K562 (cell line): Measurements from ENCODE around the gene DTNA. TPM values are rescaled to one million over a fixed set of nuclear protein-coding genes. Genes with fewer than 3 reads are reported as not detected.
"Not testable (repeated sequence)": the region's sequence is repeated elsewhere in the genome, so short reads cannot be mapped to it uniquely, and the experiment has no call there.

Experiments used
- ATAC-seq: fragments of 200-7000 bp; cut with Tn5 transposase; 3 replicates; pipeline ENCODE4 v1.9.1; 2020; ENCODE audit warnings: moderate library complexity
- BruUV-seq: library from RNA; stranded (reverse); fragments of 400-500 nt; replicated peaks from 2 replicates; lab custom pipeline; 2021; lab: Mats Ljungman, UMichigan
- CTCF ChIA-PET: fragments of 300-600 bp; formaldehyde crosslinking; extraction: SDS; loops from one replicate; lab custom pipeline; 2021; ENCODE audit warnings: low intra/inter-chr PET ratio; lab: Yijun Ruan, JAX
- POLR2A ChIA-PET: fragments of 300-600, 350-650 bp; sonication (Branson Sonifier 250); formaldehyde crosslinking; extraction: SDS; loops from one replicate; lab custom pipeline; 2021; ENCODE audit warnings: antibody characterized with exemption, inconsistent platforms; lab: Yijun Ruan, JAX
- DNase-seq, 4 experiments: peaks; one replicate each; pipeline versions ENCODE4 v3.0.0 to v3.0.0-alpha.2; 2011 to 2018; ENCODE audit warnings: low spot score in 3 of 4, mixed read lengths in 3 of 4; ENCODE audit errors: extremely low read depth in 1 of 4
- FAIRE-seq: peaks from 2 replicates; lab custom pipeline; 2011; peaks lifted over from hg19 to GRCh38; lab: Jason Lieb, UNC
- H2AFZ ChIP-seq: 2 replicates; pipeline ENCODE4 v1.6.0; 2011; ENCODE audit warnings: low read depth, low read length, control low read depth, inconsistent platforms
- H3K27ac ChIP-seq: fragments of 200-600 bp; 3 replicates; pipeline ENCODE4 v1.8.0; 2011; ENCODE audit warnings: low read depth, mild to moderate bottlenecking, control low read depth, inconsistent platforms, low read length, moderate library complexity, mixed read lengths; ENCODE audit errors: extremely low read depth
- H3K27me3 ChIP-seq, 2 experiments: fragments of 300-600 bp in 1 of 2; 2 replicates in 1 of 2; 3 replicates in 1 of 2; pipeline versions ENCODE4 v1.6.0 to v1.8.0; 2011; ENCODE audit warnings: inconsistent platforms in 2 of 2, low read length in 2 of 2, mild to moderate bottlenecking in 1 of 2, mixed read lengths in 1 of 2, moderate library complexity in 1 of 2; ENCODE audit not compliant: control insufficient read depth in 2 of 2, insufficient read depth in 2 of 2
- H3K36me3 ChIP-seq: fragments of 300-600 bp; 3 replicates; pipeline ENCODE4 v1.8.0; 2011; ENCODE audit warnings: mild to moderate bottlenecking, low read length, inconsistent platforms; ENCODE audit not compliant: control insufficient read depth, insufficient read depth
- H3K4me1 ChIP-seq, 2 experiments: fragments of 200-600 bp in 1 of 2; replicated peaks in 1 of 2; 2 replicates in 1 of 2; 3 replicates in 1 of 2; pipeline versions ENCODE4 v1.5.1 to v1.8.0; 2011; ENCODE audit warnings: inconsistent platforms in 2 of 2, low read length in 2 of 2, mild to moderate bottlenecking in 1 of 2, mixed read lengths in 1 of 2, moderate library complexity in 1 of 2; ENCODE audit not compliant: control insufficient read depth in 2 of 2, insufficient read depth in 2 of 2
- H3K4me2 ChIP-seq: 2 replicates; pipeline ENCODE4 v1.6.1; 2011; ENCODE audit warnings: low read length, control low read depth, inconsistent platforms, mixed read lengths; ENCODE audit not compliant: insufficient read depth
- H3K4me3 ChIP-seq: fragments of 200-600 bp; sonication (generic), shearing (Covaris generic); 2 replicates; pipeline ENCODE4 v1.5.1; 2016; ENCODE audit warnings: control low read depth, inconsistent platforms
- H3K79me2 ChIP-seq: fragments of 200-600 bp; 3 replicates; pipeline ENCODE4 v1.8.0; 2011; ENCODE audit warnings: low read length, inconsistent platforms; ENCODE audit not compliant: control insufficient read depth, insufficient read depth
- H3K9ac ChIP-seq, 2 experiments: 2 replicates each; pipeline versions ENCODE4 v1.6.0 to v1.6.1; 2011; ENCODE audit warnings: low read depth in 2 of 2, low read length in 2 of 2, control low read depth in 1 of 2, inconsistent platforms in 1 of 2, mild to moderate bottlenecking in 1 of 2, mixed read lengths in 1 of 2; ENCODE audit not compliant: insufficient read depth in 1 of 2
- H3K9me1 ChIP-seq: one replicate; pipeline ENCODE4 v1.6.0; 2011; ENCODE audit warnings: inconsistent platforms, mild to moderate bottlenecking, low read length, moderate library complexity; ENCODE audit not compliant: control insufficient read depth, insufficient read depth
- H3K9me3 ChIP-seq: replicated peaks from 2 replicates; pipeline ENCODE4 v1.5.1; 2011; ENCODE audit warnings: low read depth, low read length, inconsistent platforms; ENCODE audit not compliant: control insufficient read depth, insufficient read depth
- H4K20me1 ChIP-seq: replicated peaks from 2 replicates; pipeline ENCODE4 v1.6.1; 2011; ENCODE audit warnings: low read length, inconsistent platforms, mixed read lengths; ENCODE audit not compliant: control insufficient read depth, insufficient read depth
- CBX3 ChIP-seq, 2 experiments: IDR thresholded peaks; 1 replicate in 1 of 2; 2 replicates in 1 of 2; pipeline ENCODE4 v1.6.1; 2012; ENCODE audit warnings: inconsistent platforms in 2 of 2, low read length in 2 of 2, borderline replicate concordance in 1 of 2, control low read depth in 1 of 2
- CHD4 ChIP-seq: fragments of 200-600 bp; sonication (generic); IDR thresholded peaks from 3 replicates; pipeline ENCODE4 v1.6.1; 2012; ENCODE audit warnings: low read depth, mild to moderate bottlenecking, mixed read lengths, low read length, inconsistent platforms; ENCODE audit not compliant: insufficient read depth, insufficient replicate concordance, poor library complexity, severe bottlenecking
- GATA2 ChIP-seq: sonication (generic); formaldehyde crosslinking; IDR thresholded peaks from 2 replicates; pipeline ENCODE4 v1.4.0; 2020; ENCODE audit warnings: mild to moderate bottlenecking, missing genetic modification reagents
- HNRNPK ChIP-seq: fragments of 200-400 bp; formaldehyde crosslinking; IDR thresholded peaks from one replicate; pipeline ENCODE4 v1.6.1; 2018; ENCODE audit warnings: mild to moderate bottlenecking, low read depth, low read length; ENCODE audit not compliant: poor library complexity, severe bottlenecking
- IFI16 ChIP-seq: fragments of 250-450 bp; sonication (Bioruptor Pico); IDR thresholded peaks from 2 replicates; pipeline ENCODE4 v2.1.2; 2022; ENCODE audit warnings: mild to moderate bottlenecking, inconsistent platforms
- MAFK ChIP-seq: IDR thresholded peaks from 2 replicates; pipeline ENCODE4 v1.6.1; 2011; ENCODE audit warnings: low read length, improper control_type of control experiment
- SRSF1 ChIP-seq: fragments of 200-400 bp; formaldehyde crosslinking; IDR thresholded peaks from 2 replicates; pipeline ENCODE4 v1.6.1; 2017; ENCODE audit warnings: mild to moderate bottlenecking, low read depth, low read length, moderate library complexity
- ZNF134 ChIP-seq: fragments of 250-450 bp; sonication (Bioruptor Pico); conservative IDR thresholded peaks from 2 replicates; pipeline ENCODE4 v1.4.0; 2020
- ZNF644 ChIP-seq: fragments of 200-800 bp; sonication (Bioruptor generic); IDR thresholded peaks from 2 replicates; pipeline ENCODE4 v1.6.1; 2016; ENCODE audit warnings: low read depth, missing genetic modification characterization, missing compliant biosample characterization
- WGBS: fragments of 100-300 bp; shearing (Covaris generic); methylation state at CpG from one replicate; pipeline ENCODE4 v1.1.6; 2016; ENCODE audit warnings: low coverage, mixed read lengths; ENCODE audit not compliant: insufficient coverage; ENCODE audit errors: missing lambda C conversion rate; 5-methylcytosine and 5-hydroxymethylcytosine counted together
- in situ Hi-C: fragments of 300-500 bp; cut with MboI; formaldehyde crosslinking; loops from 4 replicates; pipeline ENCODE4 v1.15.0; 2018; ENCODE audit warnings: inconsistent platforms, mixed read lengths
- intact Hi-C: fragments of 100-400 bp; cut with micrococcal nuclease; formaldehyde crosslinking; loops from 2 replicates; pipeline ENCODE4 v1.14.2; 2022
- polyA plus RNA-seq, 8 experiments: library from polyadenylated mRNA; depleted of rRNA in 4 of 8; stranded (reverse) in 5 of 8; unstranded in 3 of 8; fragments of >200 nt; fragmentation: Nextera tagmentation in 2 of 8; fragmentation: Illumina TruSeq in 1 of 8; extraction: Ambion mirVana in 2 of 8; extraction: Trizol in 1 of 8; gene quantifications; 2 replicates each; pipeline versions ENCODE4 v1.2.1 to v1.2.3, GENCODE V29; 2011 to 2014; ENCODE audit warnings: inconsistent platforms in 1 of 8, missing spikeins in 1 of 8
- total RNA-seq, 7 experiments: library from RNA; depleted of rRNA in 6 of 7; stranded (reverse); fragments of >200 nt in 6 of 7; fragmentation: Illumina TruSeq in 2 of 7; extraction: Trizol in 2 of 7; gene quantifications; 2 replicates each; pipeline versions ENCODE4 v1.2.1 to v1.2.3, GENCODE V29; 2011 to 2021; ENCODE audit warnings: low replicate concordance in 1 of 7
- TF ChIP-seq, protein P1 (sequence below): sonication (generic); IDR thresholded peaks from 2 replicates; pipeline ENCODE4 v1.6.1; 2016

The DTNA gene
- total and polyA plus RNA-seq, 9 of the 15 experiments (the other 6 are each of a cell fraction or from before 2014, with no cell fraction given), result 0.07 to 2.4 (median 0.22) TPM; not detected in 2

DNA sequence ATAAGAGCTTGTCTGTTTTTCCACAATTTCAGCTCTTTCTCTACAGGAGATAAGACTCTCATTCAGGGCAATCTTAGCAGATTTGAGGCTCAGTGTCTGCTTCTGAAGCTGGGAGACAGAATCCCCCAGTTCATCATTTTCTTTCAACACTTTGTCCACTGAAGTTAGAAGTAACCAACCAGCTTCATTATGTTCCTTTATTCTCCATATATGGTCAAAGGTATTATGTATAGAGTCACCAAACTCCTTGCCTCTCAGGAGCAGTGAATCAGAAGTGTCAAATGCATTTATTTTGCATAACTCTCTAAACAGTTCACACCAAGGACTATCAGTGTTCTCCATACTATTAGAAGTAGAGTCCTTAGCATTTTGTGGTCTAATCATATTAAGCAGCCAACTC is 24.4 kb downstream of the DTNA start:
- BruUV-seq, H4K20me1 ChIP-seq, CTCF ChIA-PET, H3K4me1 ChIP-seq, DNase-seq, H2AFZ ChIP-seq, intact Hi-C loops, FAIRE-seq, H3K36me3 ChIP-seq, H3K27me3 ChIP-seq, H3K4me2 ChIP-seq, H3K79me2 ChIP-seq, H3K9me3 ChIP-seq, in situ Hi-C loops, POLR2A ChIA-PET, H3K9me1 ChIP-seq, H3K9ac ChIP-seq, ATAC-seq, H3K27ac ChIP-seq, H3K4me3 ChIP-seq: not testable (repeated sequence)

DNA sequence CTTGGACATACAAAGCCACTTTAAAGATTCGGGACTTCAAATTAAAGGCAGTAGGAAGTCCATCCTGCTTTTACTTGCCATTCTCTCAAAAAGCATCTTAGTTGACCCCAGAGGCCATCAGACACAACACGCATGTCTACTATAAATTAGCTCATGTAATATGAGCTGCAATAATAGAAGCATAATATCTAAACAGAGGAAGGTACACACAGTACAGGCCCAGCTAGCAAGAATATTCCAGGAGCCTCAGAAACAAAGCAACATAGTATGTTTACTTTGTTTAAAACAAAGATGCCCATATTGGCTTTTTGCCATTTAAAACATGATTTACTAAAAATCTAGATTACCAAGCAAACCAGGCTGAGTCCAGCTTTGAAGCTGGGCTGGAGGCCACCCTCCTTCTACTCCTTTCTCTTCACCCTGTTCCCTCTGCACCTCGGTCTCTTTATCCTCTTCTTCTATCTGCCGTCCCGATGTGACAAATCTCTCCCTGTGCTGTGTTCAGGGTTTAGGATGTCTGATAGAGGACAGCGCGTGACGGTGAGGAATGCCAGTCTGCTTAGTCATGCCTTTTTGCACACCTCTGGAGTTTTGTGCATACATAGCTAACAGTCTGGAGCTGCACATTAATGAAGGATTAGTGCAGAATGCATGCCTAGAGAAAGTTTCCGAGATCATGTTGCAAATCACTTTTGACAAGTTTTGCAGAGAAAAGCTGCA is 28.2 kb downstream of the DTNA start:
- no peak for DNase-seq
- no peaks in the 10 kb centered on the region for H3K27me3 ChIP-seq
- H3K4me1 ChIP-seq, result no peaks in the 10 kb centered on the region
- no peak overlapping the region for H3K9ac ChIP-seq
- no TSS peak for BruUV-seq
- intact Hi-C loops (no loop called here), in situ Hi-C loops (no loop called here)
- no peak overlapping the region for H3K27ac ChIP-seq
- FAIRE-seq, result no peak
- no peak for ATAC-seq
- no peaks in the 10 kb centered on the region for H3K36me3 ChIP-seq
- POLR2A ChIA-PET, result no interaction called here
- TF ChIP-seq IFI16 (CRISPR knock-in tag), result no peak
- TF ChIP-seq ZNF644, result no peak
- TF ChIP-seq, protein P1, sequence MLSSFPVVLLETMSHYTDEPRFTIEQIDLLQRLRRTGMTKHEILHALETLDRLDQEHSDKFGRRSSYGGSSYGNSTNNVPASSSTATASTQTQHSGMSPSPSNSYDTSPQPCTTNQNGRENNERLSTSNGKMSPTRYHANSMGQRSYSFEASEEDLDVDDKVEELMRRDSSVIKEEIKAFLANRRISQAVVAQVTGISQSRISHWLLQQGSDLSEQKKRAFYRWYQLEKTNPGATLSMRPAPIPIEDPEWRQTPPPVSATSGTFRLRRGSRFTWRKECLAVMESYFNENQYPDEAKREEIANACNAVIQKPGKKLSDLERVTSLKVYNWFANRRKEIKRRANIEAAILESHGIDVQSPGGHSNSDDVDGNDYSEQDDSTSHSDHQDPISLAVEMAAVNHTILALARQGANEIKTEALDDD, result no peak
- no peak for TF ChIP-seq MAFK
- no peak for TF ChIP-seq CHD4
- TF ChIP-seq ZNF134 (CRISPR knock-in tag), result no peak
- TF ChIP-seq GATA2, result no peak
- TF ChIP-seq SRSF1, result no peak
- no peak for TF ChIP-seq HNRNPK
- TF ChIP-seq CBX3 (IDR thresholded peaks at IDR 0.05; ENCODE audit: borderline replicate concordance in 1 of 2, low read length in 2 of 2), result no peak
- TF ChIP-seq, all 486 proteins: peak for 0
- 1% methylated on average over 9 of the region's 9 CpGs for WGBS
- Histone ChIP-seq H3K79me2 (no peaks in the 10 kb centered on the region), H3K4me3 (no peak overlapping the region), H3K4me2 (no peak overlapping the region), H4K20me1 (no peaks in the 10 kb centered on the region), H2AFZ (no peak overlapping the region), H3K9me3 (no peaks in the 10 kb centered on the region), H3K9me1 (no peaks in the 10 kb centered on the region)
- CTCF ChIA-PET, result no interaction called here
